AG09319 (cell line): ENCODE data around the gene OR2T29.
"Not testable (repeated sequence)": the region's sequence is repeated elsewhere in the genome, so short reads cannot be mapped to it uniquely, and the experiment has no call there.

Experiments used
- DNase-seq: peaks from one replicate; pipeline ENCODE4 v3.0.0-alpha.2; 2010; ENCODE audit warnings: low read depth; ENCODE audit errors: extremely low read depth
- TF ChIP-seq, protein P1 (sequence below): IDR thresholded peaks from 2 replicates; pipeline ENCODE4 v1.5.1; 2011; ENCODE audit warnings: low read depth, mild to moderate bottlenecking, inconsistent platforms, low read length, moderate library complexity

The OR2T29 gene, protein sequence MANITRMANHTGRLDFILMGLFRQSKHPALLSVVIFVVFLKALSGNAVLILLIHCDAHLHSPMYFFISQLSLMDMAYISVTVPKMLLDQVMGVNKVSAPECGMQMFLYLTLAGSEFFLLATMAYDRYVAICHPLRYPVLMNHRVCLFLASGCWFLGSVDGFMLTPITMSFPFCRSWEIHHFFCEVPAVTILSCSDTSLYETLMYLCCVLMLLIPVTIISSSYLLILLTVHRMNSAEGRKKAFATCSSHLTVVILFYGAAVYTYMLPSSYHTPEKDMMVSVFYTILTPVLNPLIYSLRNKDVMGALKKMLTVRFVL

DNA sequence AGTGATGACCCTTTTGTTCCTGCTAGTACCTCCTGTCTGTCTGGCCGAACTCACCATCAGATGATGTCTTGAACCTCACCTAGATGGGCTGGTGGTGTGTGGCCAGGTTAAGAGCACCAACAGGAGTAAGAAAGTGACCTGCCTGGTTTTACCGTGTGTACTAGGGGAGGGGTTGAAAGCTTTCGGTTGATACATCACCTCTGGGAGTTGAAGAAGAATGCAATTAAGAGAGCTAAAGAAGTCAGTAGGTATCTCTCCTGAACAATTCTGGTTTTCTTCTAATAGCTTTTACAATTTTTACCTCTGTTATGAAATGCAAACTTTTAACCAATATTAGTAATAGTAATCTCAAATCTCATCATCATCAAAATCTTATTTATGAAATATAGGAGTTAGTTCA is at the start of gene OR2T29:
Gene OR2T29 (minus strand): TSS at position 101 of the 400 bp plus-strand sequence. CDS start 3,281 bp downstream, outside the sequence.
- DNase-seq: not testable (repeated sequence)

DNA sequence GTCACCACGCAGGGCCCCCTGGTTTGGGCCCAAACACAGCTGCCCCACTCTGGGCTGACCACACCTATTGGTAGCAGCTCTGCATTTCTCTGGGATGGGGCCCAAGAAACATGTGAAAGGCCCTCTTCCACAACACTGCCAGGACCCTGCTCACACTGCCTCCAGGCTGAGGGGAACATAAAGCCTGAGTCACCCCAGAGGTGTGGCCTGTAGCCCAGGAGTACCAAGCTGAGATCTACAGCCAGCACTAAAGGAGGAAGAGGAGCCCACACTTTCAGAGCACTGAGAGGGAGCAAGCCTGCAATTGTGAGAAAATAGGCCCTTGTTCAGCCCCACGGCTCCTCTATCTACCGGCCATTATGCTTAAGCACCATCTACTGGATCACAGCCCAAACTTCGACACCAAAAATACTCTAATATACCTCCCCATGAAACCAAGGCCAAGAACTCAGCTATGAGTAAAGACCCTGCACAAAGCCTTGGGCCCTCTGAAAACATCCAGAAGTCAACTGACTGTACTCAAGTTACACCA is 49.4 kb upstream of the OR2T29 start:
- DNase-seq: no peak
- TF ChIP-seq, protein P1, sequence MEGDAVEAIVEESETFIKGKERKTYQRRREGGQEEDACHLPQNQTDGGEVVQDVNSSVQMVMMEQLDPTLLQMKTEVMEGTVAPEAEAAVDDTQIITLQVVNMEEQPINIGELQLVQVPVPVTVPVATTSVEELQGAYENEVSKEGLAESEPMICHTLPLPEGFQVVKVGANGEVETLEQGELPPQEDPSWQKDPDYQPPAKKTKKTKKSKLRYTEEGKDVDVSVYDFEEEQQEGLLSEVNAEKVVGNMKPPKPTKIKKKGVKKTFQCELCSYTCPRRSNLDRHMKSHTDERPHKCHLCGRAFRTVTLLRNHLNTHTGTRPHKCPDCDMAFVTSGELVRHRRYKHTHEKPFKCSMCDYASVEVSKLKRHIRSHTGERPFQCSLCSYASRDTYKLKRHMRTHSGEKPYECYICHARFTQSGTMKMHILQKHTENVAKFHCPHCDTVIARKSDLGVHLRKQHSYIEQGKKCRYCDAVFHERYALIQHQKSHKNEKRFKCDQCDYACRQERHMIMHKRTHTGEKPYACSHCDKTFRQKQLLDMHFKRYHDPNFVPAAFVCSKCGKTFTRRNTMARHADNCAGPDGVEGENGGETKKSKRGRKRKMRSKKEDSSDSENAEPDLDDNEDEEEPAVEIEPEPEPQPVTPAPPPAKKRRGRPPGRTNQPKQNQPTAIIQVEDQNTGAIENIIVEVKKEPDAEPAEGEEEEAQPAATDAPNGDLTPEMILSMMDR: no peak

DNA sequence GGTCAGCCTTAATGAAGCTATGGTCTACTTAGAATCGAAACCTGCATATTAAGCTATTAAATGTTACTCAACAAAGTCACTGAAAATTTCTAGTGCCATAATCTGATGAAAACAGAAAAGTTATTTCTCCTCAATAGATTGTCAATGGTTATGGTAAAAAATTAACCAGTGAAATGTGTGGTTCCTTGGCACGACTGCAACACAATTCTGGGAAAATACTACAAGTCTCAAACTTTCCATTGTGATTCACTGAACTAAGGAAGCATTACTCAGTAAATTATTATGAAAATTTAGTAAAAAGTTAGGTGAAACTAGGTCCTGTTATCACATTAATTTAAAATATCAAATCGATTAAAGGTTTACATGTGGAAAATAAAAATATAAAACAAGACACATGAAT is 47.7 kb upstream of the OR2T29 start:
- no peak for DNase-seq
- TF ChIP-seq, protein P1: no peak

DNA sequence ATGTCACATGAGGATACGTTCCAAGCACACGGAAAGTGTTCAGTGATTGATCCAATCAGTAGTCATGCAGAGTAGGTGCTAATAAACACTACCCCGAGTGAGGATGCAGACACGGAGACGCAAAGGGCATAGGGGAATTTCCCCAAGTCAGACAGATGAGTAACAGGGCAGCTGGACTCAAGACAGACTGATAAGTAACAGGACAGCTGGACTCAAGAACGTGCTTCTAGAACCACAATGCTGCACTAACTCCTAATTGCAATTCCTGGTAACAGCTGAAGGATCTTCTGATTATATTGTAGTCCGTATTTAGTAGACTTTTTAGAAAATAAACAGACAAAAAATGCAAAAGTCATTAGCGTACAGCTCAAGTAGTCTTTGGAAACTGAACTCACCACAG is 36.8 kb upstream of the OR2T29 start:
- no peak for DNase-seq
- TF ChIP-seq, protein P1: no peak

DNA sequence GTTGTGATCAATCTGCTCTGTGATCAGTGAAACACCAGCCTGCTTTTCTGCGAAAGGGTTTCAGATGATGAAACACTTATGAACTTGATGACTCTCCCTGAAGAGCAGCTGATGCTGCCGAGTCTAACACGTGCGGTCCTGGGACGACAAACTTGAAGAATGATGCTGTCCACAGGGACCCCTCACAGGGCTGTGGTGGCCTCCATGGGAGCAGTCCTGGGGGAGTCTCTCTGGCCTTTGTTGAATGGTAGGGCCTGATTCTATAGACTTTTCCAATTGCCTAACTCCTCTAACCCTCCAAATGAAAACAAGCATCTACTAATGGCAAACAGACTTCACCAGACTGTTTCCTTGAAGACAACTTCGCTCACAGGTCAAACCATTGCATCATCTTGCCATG is 35.0 kb upstream of the OR2T29 start, which contains the start of gene OR2T10:
Gene OR2T10 (minus strand): TSS at position 112 of the 400 bp plus-strand sequence. CDS start 3,932 bp downstream, outside the sequence.
- TF ChIP-seq, protein P1: no peak
- DNase-seq: no peak

DNA sequence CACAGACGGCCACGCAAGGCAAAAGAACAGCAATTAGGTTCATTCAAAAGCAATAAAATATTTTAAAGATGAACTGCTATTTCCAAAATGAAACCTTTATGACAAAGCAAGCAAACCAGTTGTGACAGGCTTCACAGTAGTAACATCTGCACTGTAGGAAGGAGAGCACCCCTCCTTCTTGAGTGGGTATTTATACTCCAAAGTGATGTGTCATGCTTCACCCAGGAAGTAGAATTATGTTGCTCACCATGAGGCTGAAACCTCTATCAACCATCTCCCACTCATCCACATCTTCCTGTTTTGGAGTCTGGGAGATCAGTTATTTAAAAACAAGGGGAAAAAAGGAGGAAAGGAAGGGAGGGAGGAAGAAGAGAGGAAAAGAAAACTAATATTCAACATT is 34.0 kb upstream of the OR2T29 start:
- no peak for DNase-seq
- TF ChIP-seq, protein P1: no peak

DNA sequence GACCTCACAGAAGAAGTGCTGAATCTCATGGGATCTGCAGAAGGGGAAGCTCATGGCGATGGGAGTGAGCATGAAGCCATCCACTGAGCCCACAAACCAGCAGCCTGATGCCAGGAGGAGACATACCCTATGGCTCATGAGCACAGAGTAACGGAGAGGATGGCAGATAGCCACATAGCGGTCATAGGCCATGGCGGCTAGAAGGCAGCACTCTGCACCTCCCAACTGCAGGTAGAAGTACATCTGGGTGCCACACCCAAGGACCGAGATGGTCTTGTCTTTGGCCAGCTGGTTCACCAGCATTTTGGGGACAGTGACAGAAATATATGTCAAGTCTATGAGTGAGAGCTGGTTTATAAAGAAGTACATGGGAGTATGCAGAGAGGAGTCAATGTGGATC is 30.7 kb upstream of the OR2T29 start:
- TF ChIP-seq, protein P1: no peak
- no peak for DNase-seq
